ENCODE results near the gene FGF7. TPM values are rescaled to one million over a fixed set of nuclear protein-coding genes. Genes with fewer than 3 reads are reported as not detected.

The FGF7 gene
- total RNA-seq, 2 donors from 2014 or later = not detected

DNA sequence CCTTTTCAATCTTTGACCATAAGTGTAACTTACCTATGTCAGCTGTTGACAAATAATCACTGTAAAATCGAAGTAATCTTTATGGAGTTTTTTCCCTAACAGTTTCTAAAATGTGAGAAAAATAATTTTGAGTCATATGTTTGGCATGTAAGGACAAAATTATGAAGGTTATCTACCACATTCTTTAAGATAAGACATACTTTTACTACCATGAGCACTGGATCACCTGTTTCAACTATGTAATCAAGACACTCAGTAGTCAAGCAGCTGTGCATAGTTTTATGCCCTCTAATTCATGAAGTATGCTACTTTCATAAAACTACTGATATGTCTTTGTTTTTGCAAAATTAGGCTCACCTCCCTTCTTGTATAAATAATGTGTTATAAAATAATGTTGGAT, 12.1 kb downstream of the FGF7 start:
- Histone ChIP-seq H3K36me3 (ENCODE audit: control insufficient read depth, insufficient read depth, low read length) (no peaks in the 10 kb centered on the region), H3K27ac (ENCODE audit: low read depth, low read length) (no peak overlapping the region), H3K9ac (ENCODE audit: extremely low read depth, low read length, poor library complexity, severe bottlenecking) (no peak overlapping the region), H3K4me1 (ENCODE audit: control insufficient read depth, insufficient read depth, low read length) (no peaks in the 10 kb centered on the region), H3K4me3 (ENCODE audit: low read length) (no peak overlapping the region), H3K27me3 (ENCODE audit: control insufficient read depth, insufficient read depth, low read length, poor library complexity, severe bottlenecking) (no peaks in the 10 kb centered on the region), H3K9me3 (ENCODE audit: control insufficient read depth, low read length) (no peaks in the 10 kb centered on the region)
- no peak for DNase-seq
- no peaks in the 10 kb centered on the region for H3K9me3 Mint-ChIP-seq
- no peaks in the 10 kb centered on the region for H3K27me3 Mint-ChIP-seq (ENCODE audit: insufficient read depth)
- H3K27ac Mint-ChIP-seq = no peak overlapping the region
- TF ChIP-seq, protein P1, sequence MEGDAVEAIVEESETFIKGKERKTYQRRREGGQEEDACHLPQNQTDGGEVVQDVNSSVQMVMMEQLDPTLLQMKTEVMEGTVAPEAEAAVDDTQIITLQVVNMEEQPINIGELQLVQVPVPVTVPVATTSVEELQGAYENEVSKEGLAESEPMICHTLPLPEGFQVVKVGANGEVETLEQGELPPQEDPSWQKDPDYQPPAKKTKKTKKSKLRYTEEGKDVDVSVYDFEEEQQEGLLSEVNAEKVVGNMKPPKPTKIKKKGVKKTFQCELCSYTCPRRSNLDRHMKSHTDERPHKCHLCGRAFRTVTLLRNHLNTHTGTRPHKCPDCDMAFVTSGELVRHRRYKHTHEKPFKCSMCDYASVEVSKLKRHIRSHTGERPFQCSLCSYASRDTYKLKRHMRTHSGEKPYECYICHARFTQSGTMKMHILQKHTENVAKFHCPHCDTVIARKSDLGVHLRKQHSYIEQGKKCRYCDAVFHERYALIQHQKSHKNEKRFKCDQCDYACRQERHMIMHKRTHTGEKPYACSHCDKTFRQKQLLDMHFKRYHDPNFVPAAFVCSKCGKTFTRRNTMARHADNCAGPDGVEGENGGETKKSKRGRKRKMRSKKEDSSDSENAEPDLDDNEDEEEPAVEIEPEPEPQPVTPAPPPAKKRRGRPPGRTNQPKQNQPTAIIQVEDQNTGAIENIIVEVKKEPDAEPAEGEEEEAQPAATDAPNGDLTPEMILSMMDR (conservative IDR thresholded peaks at IDR 0.05) = no peak
- H3K36me3 Mint-ChIP-seq (ENCODE audit: low read depth) = no peaks in the 10 kb centered on the region
- peaks cover 8% of the 10 kb centered on the region for H3K4me1 Mint-ChIP-seq
- no peak overlapping the region for H3K4me3 Mint-ChIP-seq
- WGBS, 2 experiments (ENCODE audit: insufficient coverage in 1 of 2, insufficient read length in 1 of 2) = 92% methylated on average over 1 of the region's 1 CpG; no CpG with 5 or more reads in 1 of the 2 experiments

DNA sequence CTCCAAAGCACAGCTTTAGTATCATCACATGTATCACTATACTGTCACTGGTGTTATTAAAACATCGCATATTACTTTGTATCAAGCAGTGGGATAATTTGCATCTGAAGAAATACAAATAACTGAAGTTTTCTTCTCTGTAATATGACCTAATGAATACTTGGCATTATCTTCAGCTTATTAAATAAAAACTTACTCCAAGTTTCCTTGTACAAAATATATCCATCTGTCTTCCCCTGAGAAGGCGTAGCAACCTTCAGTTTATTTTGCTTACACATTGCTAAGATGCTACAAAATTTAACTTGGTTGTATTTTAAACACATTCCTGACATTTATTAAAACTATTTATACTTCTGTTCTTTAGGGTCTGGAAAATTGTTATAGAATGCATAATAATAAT, 13.7 kb downstream of the FGF7 start:
- Histone ChIP-seq H3K27ac (ENCODE audit: low read depth, low read length) (no peak overlapping the region), H3K9me3 (ENCODE audit: control insufficient read depth, low read length) (no peaks in the 10 kb centered on the region), H3K36me3 (ENCODE audit: control insufficient read depth, insufficient read depth, low read length) (no peaks in the 10 kb centered on the region), H3K27me3 (ENCODE audit: control insufficient read depth, insufficient read depth, low read length, poor library complexity, severe bottlenecking) (no peaks in the 10 kb centered on the region), H3K9ac (ENCODE audit: extremely low read depth, low read length, poor library complexity, severe bottlenecking) (no peak overlapping the region), H3K4me3 (ENCODE audit: low read length) (no peak overlapping the region), H3K4me1 (ENCODE audit: control insufficient read depth, insufficient read depth, low read length) (no peaks in the 10 kb centered on the region)
- DNase-seq = no peak
- Mint-ChIP-seq H3K4me1 (peaks cover 8% of the 10 kb centered on the region), H3K4me3 (no peak overlapping the region), H3K9me3 (no peaks in the 10 kb centered on the region), H3K27ac (no peak overlapping the region), H3K36me3 (ENCODE audit: low read depth) (no peaks in the 10 kb centered on the region), H3K27me3 (ENCODE audit: insufficient read depth) (no peaks in the 10 kb centered on the region)
- TF ChIP-seq, protein P1 (conservative IDR thresholded peaks at IDR 0.05) = no peak
- 87% methylated on average over 1 of the region's 2 CpGs; no CpG with 5 or more reads in 1 of the 2 experiments for WGBS, 2 experiments (ENCODE audit: insufficient coverage in 1 of 2, insufficient read length in 1 of 2)

DNA sequence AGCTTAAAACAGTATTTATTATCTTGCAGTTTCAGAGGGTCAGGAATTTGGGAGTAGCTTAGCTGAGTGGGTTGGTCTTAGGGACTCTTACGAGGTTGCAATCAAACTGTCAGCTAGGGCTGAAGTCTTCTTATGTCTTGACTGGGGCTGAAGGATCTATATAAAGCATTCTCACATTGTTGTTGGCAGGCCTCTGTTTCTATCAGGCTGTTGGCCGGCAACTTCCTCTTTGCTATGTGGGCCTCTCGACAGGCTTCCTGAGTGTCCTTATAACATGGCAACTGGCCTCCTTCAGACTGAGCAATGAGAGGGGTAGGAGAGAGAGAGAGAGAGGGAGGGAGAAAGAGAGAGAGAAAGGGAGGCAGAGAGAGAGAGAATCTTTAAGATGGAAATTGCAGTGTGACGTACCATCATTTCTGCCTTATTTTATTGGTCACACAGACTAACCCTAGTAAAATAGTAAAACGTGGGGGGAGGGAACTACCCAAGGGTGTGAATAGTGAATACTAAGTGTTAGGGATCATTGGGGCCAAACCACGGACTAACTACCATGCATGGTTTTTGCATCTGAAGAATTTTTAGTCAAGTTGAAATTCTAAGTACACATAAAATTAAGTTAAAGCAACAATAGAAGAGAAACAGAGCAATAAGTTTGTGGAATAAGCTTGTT, 16.1 kb downstream of the FGF7 start:
- Mint-ChIP-seq H3K9me3 (no peaks in the 10 kb centered on the region), H3K36me3 (ENCODE audit: low read depth) (no peaks in the 10 kb centered on the region), H3K27me3 (ENCODE audit: insufficient read depth) (no peaks in the 10 kb centered on the region), H3K4me3 (no peak overlapping the region), H3K27ac (no peak overlapping the region), H3K4me1 (peaks cover 8% of the 10 kb centered on the region)
- Histone ChIP-seq H3K27me3 (ENCODE audit: control insufficient read depth, insufficient read depth, low read length, poor library complexity, severe bottlenecking) (no peaks in the 10 kb centered on the region), H3K4me3 (ENCODE audit: low read length) (no peak overlapping the region), H3K4me1 (ENCODE audit: control insufficient read depth, insufficient read depth, low read length) (no peaks in the 10 kb centered on the region), H3K9ac (ENCODE audit: extremely low read depth, low read length, poor library complexity, severe bottlenecking) (no peak overlapping the region), H3K36me3 (ENCODE audit: control insufficient read depth, insufficient read depth, low read length) (no peaks in the 10 kb centered on the region), H3K9me3 (ENCODE audit: control insufficient read depth, low read length) (no peaks in the 10 kb centered on the region), H3K27ac (ENCODE audit: low read depth, low read length) (no peak overlapping the region)
- 87 to 100% methylated on average over 1 to 6 of the region's 6 CpGs for WGBS, 2 experiments (ENCODE audit: insufficient coverage in 1 of 2, insufficient read length in 1 of 2)
- no peak for DNase-seq
- TF ChIP-seq, protein P1 (conservative IDR thresholded peaks at IDR 0.05) = no peak

Data from endodermal cell (in vitro differentiated cells).